ENCODE results near the gene COL11A2.

- TF ChIP-seq, protein P1, sequence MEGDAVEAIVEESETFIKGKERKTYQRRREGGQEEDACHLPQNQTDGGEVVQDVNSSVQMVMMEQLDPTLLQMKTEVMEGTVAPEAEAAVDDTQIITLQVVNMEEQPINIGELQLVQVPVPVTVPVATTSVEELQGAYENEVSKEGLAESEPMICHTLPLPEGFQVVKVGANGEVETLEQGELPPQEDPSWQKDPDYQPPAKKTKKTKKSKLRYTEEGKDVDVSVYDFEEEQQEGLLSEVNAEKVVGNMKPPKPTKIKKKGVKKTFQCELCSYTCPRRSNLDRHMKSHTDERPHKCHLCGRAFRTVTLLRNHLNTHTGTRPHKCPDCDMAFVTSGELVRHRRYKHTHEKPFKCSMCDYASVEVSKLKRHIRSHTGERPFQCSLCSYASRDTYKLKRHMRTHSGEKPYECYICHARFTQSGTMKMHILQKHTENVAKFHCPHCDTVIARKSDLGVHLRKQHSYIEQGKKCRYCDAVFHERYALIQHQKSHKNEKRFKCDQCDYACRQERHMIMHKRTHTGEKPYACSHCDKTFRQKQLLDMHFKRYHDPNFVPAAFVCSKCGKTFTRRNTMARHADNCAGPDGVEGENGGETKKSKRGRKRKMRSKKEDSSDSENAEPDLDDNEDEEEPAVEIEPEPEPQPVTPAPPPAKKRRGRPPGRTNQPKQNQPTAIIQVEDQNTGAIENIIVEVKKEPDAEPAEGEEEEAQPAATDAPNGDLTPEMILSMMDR (IDR thresholded peaks at IDR 0.05), result no peak
- TF ChIP-seq JUND (IDR thresholded peaks at IDR 0.05) (no peak), YY1 (IDR thresholded peaks at IDR 0.05; ENCODE audit: low read depth) (peak; percentile 86), EP300 (IDR thresholded peaks at IDR 0.05; ENCODE audit: borderline replicate concordance in 1 of 2, low read depth in 1 of 2, low read length in 1 of 2) (no peak), MXI1 (IDR thresholded peaks at IDR 0.05; ENCODE audit: low read depth, low read length) (no peak), SIN3A (IDR thresholded peaks at IDR 0.05; ENCODE audit: borderline replicate concordance, low read depth, low read length) (no peak; the same call in 1 of the 2 replicates), TCF12 (IDR thresholded peaks at IDR 0.05) (no peak), NRF1 (IDR thresholded peaks at IDR 0.05; ENCODE audit: low read depth, low read length) (peak; percentile 59), TAF1 (IDR thresholded peaks at IDR 0.05; ENCODE audit: borderline replicate concordance, low read depth, low read length) (peak; percentile 58; the same call in 1 of the 2 replicates), GATA2 (CRISPR knock-in tag; IDR thresholded peaks at IDR 0.05) (no peak), MAX (IDR thresholded peaks at IDR 0.05; ENCODE audit: low read depth) (no peak), EZH2phosphoT487 (IDR thresholded peaks at IDR 0.05; ENCODE audit: borderline replicate concordance, low read depth) (no peak)
Observed at GRCh38 chr6:33204415-33205190, 12.3 kb upstream of the COL11A2 start, which contains the start of gene HSD17B8.

Measured in SK-N-SH (cell line).